GM23338 (cell line): ENCODE measurements around the gene TEX53. TPM values are rescaled to one million over a fixed set of nuclear protein-coding genes. Genes with fewer than 3 reads are reported as not detected.

Experiments
- ATAC-seq: fragments of 200-7000 bp; cut with Tn5 transposase; 3 replicates; pipeline ENCODE4 v1.9.1; 2020
- DNase-seq: peaks from one replicate; pipeline ENCODE4 v3.0.0-alpha.2; 2015; ENCODE audit warnings: low spot score
- H2AFZ ChIP-seq: fragments of 200-600 bp; sonication (generic); 2 replicates; pipeline ENCODE4 v1.8.0; 2016; ENCODE audit warnings: antibody characterized with exemption, mild to moderate bottlenecking, moderate library complexity
- H3F3A ChIP-seq: fragments of 200-600 bp; sonication (generic); replicated peaks from 2 replicates; pipeline ENCODE4 v1.8.0; 2017; ENCODE audit warnings: antibody characterized with exemption, mixed run types, low read depth
- H3K27ac ChIP-seq: fragments of 200-600 bp; sonication (generic); 2 replicates; pipeline ENCODE4 v1.6.1; 2016; ENCODE audit warnings: low read depth
- H3K27me3 ChIP-seq: fragments of 200-600 bp; sonication (generic); 2 replicates; pipeline ENCODE4 v1.8.0; 2016; ENCODE audit warnings: mild to moderate bottlenecking, mixed run types, moderate library complexity; ENCODE audit not compliant: insufficient read depth
- H3K36me3 ChIP-seq: fragments of 200-600 bp; sonication (generic); 2 replicates; pipeline ENCODE4 v1.8.0; 2016; ENCODE audit warnings: mild to moderate bottlenecking; ENCODE audit not compliant: insufficient read depth
- H3K4me1 ChIP-seq: fragments of 200-600 bp; sonication (generic); 2 replicates; pipeline ENCODE4 v1.8.0; 2016; ENCODE audit warnings: mild to moderate bottlenecking, moderate library complexity; ENCODE audit not compliant: insufficient read depth
- H3K4me2 ChIP-seq: fragments of 200-600 bp; sonication (generic); 2 replicates; pipeline ENCODE4 v1.7.1; 2017; ENCODE audit warnings: mixed run types
- H3K4me3 ChIP-seq: fragments of 200-600 bp; sonication (generic); 2 replicates; pipeline ENCODE4 v1.6.1; 2016; ENCODE audit warnings: mixed run types
- H3K79me2 ChIP-seq: fragments of 200-600 bp; sonication (generic); replicated peaks from 2 replicates; pipeline ENCODE4 v1.8.0; 2017; ENCODE audit warnings: mild to moderate bottlenecking; ENCODE audit not compliant: insufficient read depth
- H3K9me2 ChIP-seq: fragments of 200-600 bp; sonication (generic); 2 replicates; pipeline ENCODE4 v1.8.0; 2017; ENCODE audit not compliant: insufficient read depth
- H4K20me1 ChIP-seq: fragments of 200-600 bp; sonication (generic); replicated peaks from 2 replicates; pipeline ENCODE4 v1.8.0; 2017; ENCODE audit warnings: mild to moderate bottlenecking; ENCODE audit not compliant: insufficient read depth
- H3K27ac Mint-ChIP-seq: 2 replicates; pipeline ENCODE4 v1.8.0; 2020; ENCODE audit warnings: inconsistent platforms, mild to moderate bottlenecking, moderate library complexity, mixed read lengths
- H3K27me3 Mint-ChIP-seq: 3 replicates; pipeline ENCODE4 v1.8.0; 2022; ENCODE audit warnings: low read depth, mild to moderate bottlenecking, moderate library complexity, mixed read lengths, inconsistent platforms; ENCODE audit not compliant: insufficient read depth, poor library complexity
- H3K36me3 Mint-ChIP-seq: 3 replicates; pipeline ENCODE4 v1.8.0; 2021; ENCODE audit warnings: low read depth, mild to moderate bottlenecking, inconsistent platforms, moderate library complexity, mixed read lengths
- H3K4me1 Mint-ChIP-seq: 3 replicates; pipeline ENCODE4 v1.8.0; 2020; ENCODE audit warnings: mild to moderate bottlenecking, inconsistent platforms, mixed read lengths
- H3K4me3 Mint-ChIP-seq: 3 replicates; pipeline ENCODE4 v1.8.0; 2021; ENCODE audit warnings: moderate library complexity, mild to moderate bottlenecking, inconsistent platforms, mixed read lengths
- H3K9me3 Mint-ChIP-seq: 3 replicates; pipeline ENCODE4 v1.8.0; 2020; ENCODE audit warnings: moderate library complexity, mild to moderate bottlenecking, inconsistent platforms, mixed read lengths
- CREB1 ChIP-seq: fragments of 250-450 bp; sonication (Bioruptor Pico); IDR thresholded peaks from 2 replicates; pipeline ENCODE4 v1.5.0; 2020; ENCODE audit warnings: low read depth, mild to moderate bottlenecking, moderate library complexity
- CTCF ChIP-seq, 2 experiments: fragments of 200-600 bp in 1 of 2; sonication (generic) in 1 of 2; conservative IDR thresholded peaks; 2 replicates each; pipeline versions ENCODE4 v1.5.1 to v1.6.1; 2016 to 2017; ENCODE audit warnings: antibody characterized with exemption in 2 of 2, low read depth in 2 of 2, mild to moderate bottlenecking in 2 of 2, moderate library complexity in 1 of 2
- ETS1 ChIP-seq: IDR thresholded peaks from 2 replicates; pipeline ENCODE4 v1.6.1; 2016; ENCODE audit warnings: antibody characterized with exemption
- EZH2 ChIP-seq: fragments of 200-600 bp; sonication (generic); IDR thresholded peaks from one replicate; pipeline ENCODE4 v1.8.0; 2017; ENCODE audit warnings: antibody characterized with exemption, mild to moderate bottlenecking, low read depth; ENCODE audit not compliant: unreplicated experiment
- EZH2phosphoT487 ChIP-seq: fragments of 200-600 bp; sonication (generic); IDR thresholded peaks from one replicate; pipeline ENCODE4 v1.8.1; 2018; ENCODE audit warnings: antibody characterized with exemption; ENCODE audit not compliant: unreplicated experiment
- JUNB ChIP-seq: IDR thresholded peaks from one replicate; pipeline ENCODE4 v1.6.1; 2016; ENCODE audit warnings: antibody characterized with exemption; ENCODE audit not compliant: unreplicated experiment
- NANOG ChIP-seq: IDR thresholded peaks from 2 replicates; pipeline ENCODE4 v1.6.1; 2016; ENCODE audit warnings: antibody characterized with exemption, borderline replicate concordance
- POLR2AphosphoS5 ChIP-seq: IDR thresholded peaks from 2 replicates; pipeline ENCODE4 v1.6.1; 2016; ENCODE audit warnings: antibody characterized with exemption, low read depth
- REST ChIP-seq: IDR thresholded peaks from one replicate; pipeline ENCODE4 v1.6.1; 2018; ENCODE audit warnings: antibody characterized with exemption; ENCODE audit not compliant: unreplicated experiment
- STAT1 ChIP-seq: IDR thresholded peaks from one replicate; pipeline ENCODE4 v1.6.1; 2016; ENCODE audit warnings: antibody characterized with exemption; ENCODE audit not compliant: unreplicated experiment
- ZNF114 ChIP-seq: fragments of 250-450 bp; sonication (Bioruptor Pico); IDR thresholded peaks from 2 replicates; pipeline ENCODE4 v1.5.0; 2020; ENCODE audit warnings: mild to moderate bottlenecking, moderate library complexity
- ZNF331 ChIP-seq: fragments of 250-450 bp; sonication (Bioruptor Pico); IDR thresholded peaks from 2 replicates; pipeline ENCODE4 v1.5.0; 2020; ENCODE audit warnings: low read depth, mild to moderate bottlenecking, moderate library complexity
- polyA plus RNA-seq: library from polyadenylated mRNA; unstranded; fragments of >200 nt; fragmentation: Nextera tagmentation; extraction: Ambion mirVana; gene quantifications from 2 replicates; pipeline ENCODE4 v1.2.1, GENCODE V29; 2016
- total RNA-seq: library from RNA; depleted of rRNA; stranded (reverse); fragments of >200 nt; shearing (Covaris generic); gene quantifications from 2 replicates; pipeline ENCODE4 v1.2.3, GENCODE V29; 2014

The TEX53 gene
- total and polyA plus RNA-seq, 2 experiments from 2014 or later: not detected

- TF ChIP-seq CTCF (conservative IDR thresholded peaks at IDR 0.05; ENCODE audit: low read depth in 2 of 2) (no peak), POLR2AphosphoS5 (no peak), ZNF331 (CRISPR knock-in tag) (no peak), JUNB (no peak)
These were observed 36.5 kb upstream of the TEX53 start (continued) for GRCh38 chr9:114694146-114694545.

GRCh38 chr9:114693248-114693855 lies 35.7 kb upstream of the TEX53 start:
- Mint-ChIP-seq H3K9me3 (no peaks in the 10 kb centered on the region), H3K4me1 (peaks cover 7% of the 10 kb centered on the region; the same call in 2 of the 3 replicates), H3K4me3 (no peak overlapping the region), H3K27me3 (peaks cover 3% of the 10 kb centered on the region), H3K36me3 (no peaks in the 10 kb centered on the region), H3K27ac (no peak overlapping the region)
- no peaks in the 10 kb centered on the region for H3F3A ChIP-seq
- no peaks in the 10 kb centered on the region for H3K36me3 ChIP-seq
- no peaks in the 10 kb centered on the region for H3K27me3 ChIP-seq
- no peak overlapping the region for H3K4me3 ChIP-seq
- ATAC-seq: no peak
- H3K4me1 ChIP-seq: peaks cover 7% of the 10 kb centered on the region; the same call in 1 of the 2 replicates
- H2AFZ ChIP-seq: no peak overlapping the region
- H3K4me2 ChIP-seq: no peak overlapping the region
- no peaks in the 10 kb centered on the region; the same call in 1 of the 2 replicates for H4K20me1 ChIP-seq
- H3K27ac ChIP-seq: no peak overlapping the region
- H3K79me2 ChIP-seq: no peaks in the 10 kb centered on the region
- no peak for DNase-seq
- no peaks in the 10 kb centered on the region for H3K9me2 ChIP-seq
- TF ChIP-seq EZH2 (no peak), ETS1 (no peak), EZH2phosphoT487 (no peak), NANOG (no peak), REST (no peak), POLR2AphosphoS5 (no peak), CTCF (conservative IDR thresholded peaks at IDR 0.05; ENCODE audit: low read depth in 2 of 2) (no peak), ZNF331 (CRISPR knock-in tag) (no peak), JUNB (no peak), ZNF114 (CRISPR knock-in tag) (no peak), STAT1 (no peak), CREB1 (CRISPR knock-in tag) (no peak)
